Mucosa of gallbladder (tissue), 1 donor: Measurements from ENCODE around the gene GRIK1. TPM values are rescaled to one million over a fixed set of nuclear protein-coding genes. Genes with fewer than 3 reads are reported as not detected.

Experiments
- DNase-seq: peaks from one replicate; pipeline ENCODE4 v3.0.0-alpha.2; 2020; ENCODE audit warnings: low spot score
- total RNA-seq: library from RNA; stranded (reverse); gene quantifications from one replicate; pipeline ENCODE4 v1.2.1, GENCODE V29; 2021
- donor health status: DM: no; HTN: no; CAD: no.

Gene GRIK1
- total RNA-seq, 1 donor from 2014 or later, result not detected

DNA sequence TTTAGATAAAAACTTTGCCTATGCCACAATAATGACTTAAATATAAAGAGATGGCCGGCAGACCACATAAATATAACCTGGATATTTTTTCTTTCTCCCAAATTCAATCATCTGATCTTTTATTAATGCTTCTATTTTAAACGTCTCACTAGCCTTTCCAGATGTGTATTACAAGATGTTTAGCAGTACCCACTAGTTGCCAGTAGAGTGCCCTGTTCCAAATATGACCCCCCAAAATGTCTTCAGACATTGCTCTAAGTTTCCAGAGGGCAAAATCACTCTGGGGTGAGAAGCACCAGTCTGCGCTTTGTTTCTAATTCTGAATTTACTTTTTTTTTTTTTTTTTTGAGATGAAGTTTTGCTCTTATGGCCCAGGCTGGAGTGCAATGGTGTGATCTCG is 268.1 kb downstream of the GRIK1 start:
- no peak for DNase-seq

DNA sequence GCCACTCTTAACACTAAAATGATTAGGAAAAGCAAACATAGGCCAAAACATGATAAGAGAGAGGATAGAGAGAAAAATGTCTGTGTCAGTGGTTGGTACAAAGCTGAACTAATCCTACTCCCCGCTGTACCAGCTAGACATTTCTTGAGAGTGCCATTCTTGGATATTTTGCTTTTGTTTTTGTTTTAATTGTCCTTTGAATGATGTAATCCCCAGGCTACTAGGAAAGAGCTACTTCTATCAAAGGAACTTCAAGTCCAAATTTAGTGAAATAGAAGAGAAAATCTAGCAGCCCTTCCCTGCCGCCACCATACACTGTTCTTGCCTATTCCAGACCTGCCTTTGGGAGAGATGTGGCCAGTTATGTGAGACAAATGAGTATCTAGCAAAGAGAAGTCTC is 269.6 kb downstream of the GRIK1 start:
- no peak for DNase-seq

DNA sequence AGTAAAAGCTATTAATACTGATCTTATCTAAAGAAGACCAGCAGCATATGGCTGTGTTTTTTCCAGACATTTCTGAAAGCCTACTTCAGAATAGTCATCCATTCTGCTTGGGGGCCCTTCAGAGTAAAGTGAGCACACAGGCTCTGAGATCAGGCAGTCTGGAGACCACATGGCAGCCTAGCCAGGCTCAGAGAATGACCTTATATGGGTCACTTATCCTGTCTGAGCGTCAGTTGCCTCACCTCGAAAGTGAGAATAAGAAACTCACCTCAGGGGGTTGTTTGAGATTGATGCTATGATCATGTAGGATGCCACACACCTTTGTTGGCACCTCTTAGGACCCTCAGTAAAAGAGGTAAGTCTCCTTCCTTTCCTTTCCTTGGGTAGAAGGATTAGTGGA is 270.4 kb downstream of the GRIK1 start:
- DNase-seq, result no peak

GRCh38 chr21:29667651-29668050 is 272.1 kb downstream of the GRIK1 start:
- no peak for DNase-seq

DNA sequence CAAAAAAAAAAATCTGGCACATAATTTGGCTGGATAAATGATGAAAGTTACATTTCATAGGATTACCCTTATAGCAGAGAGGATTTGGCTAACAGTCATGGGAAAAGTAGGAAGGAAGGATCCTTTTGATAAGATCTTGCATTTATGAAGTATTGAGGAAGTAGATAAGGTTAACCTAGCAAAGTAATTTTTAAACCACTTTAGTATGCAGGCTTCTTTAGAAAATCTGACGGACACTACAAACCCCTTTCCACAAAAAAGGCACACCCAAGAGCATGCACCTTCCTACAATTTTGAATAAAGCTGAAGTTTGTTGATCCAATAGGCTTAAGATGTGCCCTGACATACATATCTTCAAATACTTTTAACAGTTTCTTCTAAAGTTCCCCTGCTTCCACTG is 275.2 kb downstream of the GRIK1 start:
- no peak for DNase-seq

- no peak for DNase-seq
Measured at GRCh38 chr21:29661672-29662442, 277.9 kb downstream of the GRIK1 start.

- no peak for DNase-seq
Measured at GRCh38 chr21:29660047-29660720, 279.6 kb downstream of the GRIK1 start.

DNA sequence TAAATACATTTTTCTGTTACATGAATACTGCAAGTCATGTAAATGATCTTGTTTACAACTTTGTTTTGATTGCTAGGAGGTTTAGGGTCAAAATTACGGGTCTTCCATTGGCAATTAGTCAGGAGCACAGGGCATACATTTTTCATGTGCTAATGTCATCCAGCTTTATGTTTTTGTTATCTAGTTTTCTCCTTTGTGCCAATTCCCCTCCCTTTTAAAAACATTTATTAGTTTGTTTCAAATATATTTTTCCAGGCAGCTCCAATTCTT is 280.9 kb downstream of the GRIK1 start:
- DNase-seq, result no peak

DNA sequence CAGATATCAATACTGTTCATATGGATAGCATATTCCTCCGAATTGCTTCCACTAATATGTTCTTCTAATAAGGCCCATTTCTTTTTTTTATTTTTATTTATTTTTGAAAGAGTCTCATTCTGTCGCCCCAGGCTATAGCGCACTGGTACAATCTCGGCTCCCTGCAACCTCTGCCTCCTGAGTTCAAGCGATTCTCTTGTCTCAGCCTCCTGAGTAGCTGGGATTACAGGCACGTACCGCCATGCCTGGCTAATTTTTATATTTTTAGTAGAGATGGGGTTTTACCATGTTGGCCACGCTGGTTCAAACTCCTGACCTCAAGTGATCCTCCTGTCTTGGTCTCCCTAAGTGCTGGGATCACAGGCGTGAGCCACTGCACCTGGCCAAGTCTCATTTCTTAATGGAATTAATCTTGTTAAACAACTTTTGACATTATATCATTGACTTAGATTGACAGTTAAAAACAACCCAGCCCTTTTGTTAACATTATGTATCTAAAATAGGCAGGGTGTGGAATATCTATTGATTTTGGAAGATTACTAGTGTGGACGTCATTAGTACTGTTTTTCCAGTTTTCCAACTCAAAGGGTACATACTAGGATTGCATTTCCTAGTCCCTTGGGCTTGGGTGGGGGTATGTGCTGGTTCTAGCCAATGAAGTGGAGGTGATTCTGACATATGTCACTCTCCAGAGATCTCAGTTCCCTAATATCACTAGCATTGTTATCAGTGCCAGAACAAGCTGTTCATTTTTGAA is 281.4 kb downstream of the GRIK1 start:
- DNase-seq, result no peak

DNA sequence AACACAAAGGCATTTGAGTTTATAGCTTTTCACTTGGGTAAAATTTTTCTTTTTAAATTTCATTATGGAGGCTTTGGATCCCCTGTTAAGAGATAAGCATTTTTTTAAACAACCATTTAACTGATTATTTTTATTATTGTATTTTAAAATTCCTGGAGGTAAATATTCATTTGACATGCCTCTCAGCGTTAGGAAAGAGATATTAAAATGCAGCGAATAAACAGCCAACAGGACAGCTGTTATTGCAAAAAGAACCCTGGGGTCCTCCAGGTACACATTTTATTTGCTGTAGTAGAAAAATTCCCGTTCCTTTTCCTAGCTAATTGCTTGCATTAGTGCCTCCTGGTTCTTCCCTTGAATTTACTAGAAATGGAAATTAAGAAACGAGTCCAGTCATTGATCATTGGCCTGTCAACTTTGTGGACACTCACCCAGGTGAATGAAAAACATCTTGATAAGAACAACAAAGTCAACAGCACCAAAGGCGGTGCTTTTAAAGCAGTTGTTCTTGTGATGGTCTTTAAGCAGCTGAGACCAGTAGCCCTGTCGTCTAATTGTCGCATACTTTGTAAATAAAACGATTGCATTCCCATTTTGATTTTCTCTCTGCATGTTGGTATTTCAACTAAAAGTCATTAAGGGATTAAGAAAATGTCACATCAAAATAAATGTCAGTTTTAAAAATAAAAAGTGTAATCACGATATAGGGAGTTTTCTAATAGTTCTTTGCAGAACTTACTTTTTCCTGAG is 282.4 kb downstream of the GRIK1 start:
- DNase-seq, result no peak

DNA sequence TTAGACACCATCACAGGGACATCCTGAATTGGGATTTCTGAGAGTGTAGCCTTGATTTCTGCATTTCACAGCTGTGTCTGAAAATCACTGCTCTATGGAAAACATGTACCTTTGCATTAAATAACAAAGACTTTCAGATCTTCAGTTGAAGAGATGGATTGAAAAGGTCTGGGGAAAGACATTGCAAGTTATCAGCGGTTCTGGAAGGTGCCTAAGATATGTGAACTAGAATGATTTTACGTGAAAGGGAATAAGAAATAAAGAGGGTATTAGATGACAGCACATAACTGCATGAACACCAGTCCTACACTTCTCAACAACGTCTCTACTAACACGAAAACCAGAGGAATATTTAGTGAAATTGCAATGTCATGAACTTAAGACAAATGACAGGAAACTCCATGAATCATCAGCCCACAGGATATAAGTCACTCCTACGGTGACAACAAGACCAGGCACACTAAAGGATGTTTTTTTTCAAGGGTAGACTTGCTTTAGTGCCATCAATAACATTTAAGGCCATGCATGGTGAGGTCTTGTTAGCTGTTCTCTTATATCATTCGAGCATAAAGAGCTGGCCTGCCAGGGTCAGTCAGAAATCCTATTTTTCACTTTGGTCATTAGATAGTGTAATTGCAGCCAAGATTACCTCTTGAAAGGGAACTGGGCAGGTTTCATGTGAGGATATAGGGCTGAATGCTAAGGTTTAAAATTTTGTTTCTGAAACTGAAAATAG is 283.1 kb downstream of the GRIK1 start:
- DNase-seq, result no peak

DNA sequence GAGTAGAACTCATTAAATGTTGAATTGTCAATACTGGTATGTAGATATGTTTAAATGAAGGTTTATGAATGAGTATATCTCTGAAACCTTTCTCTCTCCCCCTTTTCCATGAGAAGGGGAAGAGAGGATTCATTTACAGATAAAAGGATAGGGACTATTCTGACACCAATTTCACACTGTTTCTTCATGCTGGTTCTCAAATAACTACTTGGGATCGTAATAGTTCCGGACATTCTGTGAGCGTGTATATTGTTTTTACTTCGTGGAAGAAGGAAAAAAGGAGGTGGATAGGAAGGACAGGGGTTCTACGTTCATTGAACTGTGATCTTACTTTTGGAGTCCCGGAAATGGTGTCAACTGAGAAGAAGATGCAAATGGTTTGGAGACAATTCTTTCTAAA is 284.2 kb downstream of the GRIK1 start:
- no peak for DNase-seq

GRCh38 chr21:29654855-29655254 is 284.9 kb downstream of the GRIK1 start:
- DNase-seq, result no peak

DNA sequence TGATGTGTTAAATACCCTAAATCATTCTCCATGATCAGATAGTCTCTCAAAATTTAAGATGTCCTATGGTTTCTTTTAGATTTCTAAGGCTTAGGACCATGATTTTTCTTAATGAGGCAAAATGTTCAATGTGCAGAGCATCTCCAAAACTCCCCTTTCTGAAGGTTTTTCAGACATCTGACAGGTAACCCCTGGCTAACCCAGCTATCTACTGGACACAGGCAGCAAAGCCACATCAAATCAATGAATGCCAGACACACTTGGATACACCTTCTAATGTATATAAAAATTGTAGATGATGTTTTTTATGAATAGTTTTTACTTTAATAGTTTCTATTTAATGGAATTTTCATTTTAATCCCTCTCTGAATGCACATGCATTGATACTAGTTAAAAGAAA is 285.6 kb downstream of the GRIK1 start:
- DNase-seq, result no peak

GRCh38 chr21:29650523-29651022 is 289.2 kb downstream of the GRIK1 start:
- DNase-seq, result no peak

DNA sequence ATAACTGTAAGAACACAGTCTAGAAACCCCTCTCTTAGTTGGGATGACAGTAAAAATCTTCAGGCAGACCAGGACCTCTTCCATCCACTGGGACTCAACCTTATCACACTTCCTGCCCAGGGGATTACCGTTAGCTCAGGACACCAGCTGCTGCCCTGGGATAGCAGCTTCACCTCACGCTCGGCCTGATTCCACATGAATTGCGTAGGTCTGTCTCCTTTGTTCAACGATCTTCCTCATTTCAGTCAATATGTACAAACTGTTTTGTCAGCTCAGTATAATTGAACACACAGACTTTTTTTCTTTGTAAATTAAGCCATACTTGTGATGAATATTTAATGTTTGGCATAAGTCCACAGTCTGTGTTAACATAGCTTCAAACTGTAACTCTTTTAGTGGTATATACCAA is 290.4 kb downstream of the GRIK1 start:
- DNase-seq, result no peak

- no peak for DNase-seq
Measured at GRCh38 chr21:29648710-29649240, 291.0 kb downstream of the GRIK1 start.

GRCh38 chr21:29647353-29647781 is 292.4 kb downstream of the GRIK1 start:
- DNase-seq, result no peak

- DNase-seq, result no peak
Measured at GRCh38 chr21:29645666-29646553, 293.9 kb downstream of the GRIK1 start.

DNA sequence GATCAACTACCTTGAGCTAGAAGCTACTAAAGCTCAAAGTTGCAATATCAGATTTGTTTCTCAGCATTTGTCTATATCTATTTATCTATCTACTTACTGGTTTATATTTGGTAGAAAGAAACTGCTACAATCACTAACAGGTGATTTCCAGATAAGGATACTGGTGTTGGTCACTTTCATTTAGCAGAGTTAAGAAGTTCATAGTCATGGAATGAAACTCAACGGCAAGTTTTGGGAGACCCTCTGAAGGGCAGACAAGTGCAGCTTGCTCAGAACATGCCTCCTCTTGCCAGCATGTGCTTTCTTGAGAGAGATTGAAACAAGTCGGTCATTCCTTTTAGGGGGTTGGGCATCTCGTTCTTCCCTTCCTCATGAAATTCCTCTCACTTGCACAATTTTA is 296.5 kb downstream of the GRIK1 start:
- DNase-seq, result no peak
